ENCODE results near the gene PRPF19. TPM values are rescaled to one million over a fixed set of nuclear protein-coding genes. Genes with fewer than 3 reads are reported as not detected.

PRPF19 gene
- total and polyA plus RNA-seq, 2 of the 13 experiments (the other 11 are each of a cell fraction or from before 2014, with no cell fraction given): 27.4 to 91.1 TPM

DNA sequence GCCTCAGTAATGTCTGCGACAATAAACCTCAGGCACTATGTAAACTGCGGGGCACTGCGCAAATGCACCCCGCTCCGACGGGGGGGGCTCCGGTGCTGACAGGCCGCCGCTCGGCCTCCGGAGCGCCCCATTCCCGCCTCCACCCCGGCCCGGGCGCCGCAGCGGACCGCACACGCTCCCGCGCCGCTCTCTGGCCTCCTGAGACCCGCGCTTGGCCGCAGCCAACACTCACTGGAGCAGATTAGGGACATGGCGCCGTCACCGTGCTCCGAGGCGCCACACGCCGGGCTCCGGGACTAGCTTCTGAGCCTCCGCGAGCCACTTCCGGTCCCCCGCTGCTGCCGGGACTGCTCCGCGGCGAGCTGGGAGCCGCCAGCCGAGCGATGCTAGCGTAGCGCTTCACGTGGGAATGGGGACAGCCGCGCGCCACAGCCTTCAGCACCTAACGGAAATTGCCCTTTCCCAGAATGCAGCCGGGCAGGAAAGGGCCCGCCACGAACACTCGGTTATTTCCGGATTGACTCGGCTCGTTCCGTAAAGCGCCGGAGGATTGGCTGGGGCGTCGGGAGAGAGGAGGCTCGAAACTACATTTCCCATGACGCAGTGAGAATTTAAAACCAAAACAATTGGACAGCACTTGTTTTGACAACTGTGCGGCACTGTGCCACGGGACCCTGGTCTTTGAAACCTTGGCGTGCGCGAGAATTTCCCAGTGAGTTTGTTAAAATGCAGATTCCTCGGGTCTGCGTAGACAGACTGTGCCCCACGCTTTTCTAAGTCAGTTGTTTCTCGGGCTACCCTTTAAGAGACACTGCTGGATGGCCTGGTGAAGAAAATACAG is at the start of gene PRPF19 (continued):
- TF ChIP-seq, protein P1, sequence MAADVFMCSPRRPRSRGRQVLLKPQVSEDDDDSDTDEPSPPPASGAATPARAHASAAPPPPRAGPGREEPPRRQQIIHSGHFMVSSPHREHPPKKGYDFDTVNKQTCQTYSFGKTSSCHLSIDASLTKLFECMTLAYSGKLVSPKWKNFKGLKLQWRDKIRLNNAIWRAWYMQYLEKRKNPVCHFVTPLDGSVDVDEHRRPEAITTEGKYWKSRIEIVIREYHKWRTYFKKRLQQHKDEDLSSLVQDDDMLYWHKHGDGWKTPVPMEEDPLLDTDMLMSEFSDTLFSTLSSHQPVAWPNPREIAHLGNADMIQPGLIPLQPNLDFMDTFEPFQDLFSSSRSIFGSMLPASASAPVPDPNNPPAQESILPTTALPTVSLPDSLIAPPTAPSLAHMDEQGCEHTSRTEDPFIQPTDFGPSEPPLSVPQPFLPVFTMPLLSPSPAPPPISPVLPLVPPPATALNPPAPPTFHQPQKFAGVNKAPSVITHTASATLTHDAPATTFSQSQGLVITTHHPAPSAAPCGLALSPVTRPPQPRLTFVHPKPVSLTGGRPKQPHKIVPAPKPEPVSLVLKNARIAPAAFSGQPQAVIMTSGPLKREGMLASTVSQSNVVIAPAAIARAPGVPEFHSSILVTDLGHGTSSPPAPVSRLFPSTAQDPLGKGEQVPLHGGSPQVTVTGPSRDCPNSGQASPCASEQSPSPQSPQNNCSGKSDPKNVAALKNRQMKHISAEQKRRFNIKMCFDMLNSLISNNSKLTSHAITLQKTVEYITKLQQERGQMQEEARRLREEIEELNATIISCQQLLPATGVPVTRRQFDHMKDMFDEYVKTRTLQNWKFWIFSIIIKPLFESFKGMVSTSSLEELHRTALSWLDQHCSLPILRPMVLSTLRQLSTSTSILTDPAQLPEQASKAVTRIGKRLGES (CRISPR knock-in tag; IDR thresholded peaks at IDR 0.05; ENCODE audit: borderline replicate concordance): no peak
- TF ChIP-seq CREM (IDR thresholded peaks at IDR 0.05) (peak; percentile 89), CREM (CRISPR knock-in tag; IDR thresholded peaks at IDR 0.05) (no peak), ZNF530 (CRISPR knock-in tag; IDR thresholded peaks at IDR 0.05; ENCODE audit: low read depth) (no peak), RCOR2 (CRISPR knock-in tag; IDR thresholded peaks at IDR 0.05) (no peak), PHF21A (CRISPR knock-in tag; IDR thresholded peaks at IDR 0.05) (peak; percentile 75), ZBTB20 (CRISPR knock-in tag; IDR thresholded peaks at IDR 0.05; ENCODE audit: borderline replicate concordance, low read depth) (no peak), KLF12 (CRISPR knock-in tag; IDR thresholded peaks at IDR 0.05; ENCODE audit: borderline replicate concordance) (no peak), ZZZ3 (CRISPR knock-in tag; IDR thresholded peaks at IDR 0.05; ENCODE audit: borderline replicate concordance) (peak; percentile 89; the same call in 1 of the 2 replicates), GTF3A (CRISPR knock-in tag; conservative IDR thresholded peaks at IDR 0.05) (no peak), MAFG (CRISPR knock-in tag; IDR thresholded peaks at IDR 0.05) (no peak), WIZ (CRISPR knock-in tag; IDR thresholded peaks at IDR 0.05) (0 out of 2 replicates have a peak, but pooled peaks have one; percentile 25), SKI (IDR thresholded peaks at IDR 0.05; ENCODE audit: partially characterized antibody) (no peak), HOXA9 (CRISPR knock-in tag; IDR thresholded peaks at IDR 0.05; ENCODE audit: borderline replicate concordance) (0 out of 2 replicates have a peak, but pooled peaks have one; percentile 18), ZNF775 (CRISPR knock-in tag; IDR thresholded peaks at IDR 0.05; ENCODE audit: borderline replicate concordance) (no peak), ZBTB8A (CRISPR knock-in tag; IDR thresholded peaks at IDR 0.05; ENCODE audit: borderline replicate concordance, low read depth) (peak; percentile 79; the same call in 1 of the 2 replicates), NFKBIZ (CRISPR knock-in tag; IDR thresholded peaks at IDR 0.05) (0 out of 2 replicates have a peak, but pooled peaks have one; percentile 28), ZNF660 (CRISPR knock-in tag; IDR thresholded peaks at IDR 0.05; ENCODE audit: borderline replicate concordance, low read depth) (no peak)
- TF ChIP-seq, protein P2, sequence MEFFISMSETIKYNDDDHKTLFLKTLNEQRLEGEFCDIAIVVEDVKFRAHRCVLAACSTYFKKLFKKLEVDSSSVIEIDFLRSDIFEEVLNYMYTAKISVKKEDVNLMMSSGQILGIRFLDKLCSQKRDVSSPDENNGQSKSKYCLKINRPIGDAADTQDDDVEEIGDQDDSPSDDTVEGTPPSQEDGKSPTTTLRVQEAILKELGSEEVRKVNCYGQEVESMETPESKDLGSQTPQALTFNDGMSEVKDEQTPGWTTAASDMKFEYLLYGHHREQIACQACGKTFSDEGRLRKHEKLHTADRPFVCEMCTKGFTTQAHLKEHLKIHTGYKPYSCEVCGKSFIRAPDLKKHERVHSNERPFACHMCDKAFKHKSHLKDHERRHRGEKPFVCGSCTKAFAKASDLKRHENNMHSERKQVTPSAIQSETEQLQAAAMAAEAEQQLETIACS (CRISPR knock-in tag; IDR thresholded peaks at IDR 0.05): no peak
- TF ChIP-seq, protein P3, sequence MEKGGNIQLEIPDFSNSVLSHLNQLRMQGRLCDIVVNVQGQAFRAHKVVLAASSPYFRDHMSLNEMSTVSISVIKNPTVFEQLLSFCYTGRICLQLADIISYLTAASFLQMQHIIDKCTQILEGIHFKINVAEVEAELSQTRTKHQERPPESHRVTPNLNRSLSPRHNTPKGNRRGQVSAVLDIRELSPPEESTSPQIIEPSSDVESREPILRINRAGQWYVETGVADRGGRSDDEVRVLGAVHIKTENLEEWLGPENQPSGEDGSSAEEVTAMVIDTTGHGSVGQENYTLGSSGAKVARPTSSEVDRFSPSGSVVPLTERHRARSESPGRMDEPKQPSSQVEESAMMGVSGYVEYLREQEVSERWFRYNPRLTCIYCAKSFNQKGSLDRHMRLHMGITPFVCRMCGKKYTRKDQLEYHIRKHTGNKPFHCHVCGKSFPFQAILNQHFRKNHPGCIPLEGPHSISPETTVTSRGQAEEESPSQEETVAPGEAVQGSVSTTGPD (CRISPR knock-in tag; IDR thresholded peaks at IDR 0.05): no peak
- TF ChIP-seq, protein P4, sequence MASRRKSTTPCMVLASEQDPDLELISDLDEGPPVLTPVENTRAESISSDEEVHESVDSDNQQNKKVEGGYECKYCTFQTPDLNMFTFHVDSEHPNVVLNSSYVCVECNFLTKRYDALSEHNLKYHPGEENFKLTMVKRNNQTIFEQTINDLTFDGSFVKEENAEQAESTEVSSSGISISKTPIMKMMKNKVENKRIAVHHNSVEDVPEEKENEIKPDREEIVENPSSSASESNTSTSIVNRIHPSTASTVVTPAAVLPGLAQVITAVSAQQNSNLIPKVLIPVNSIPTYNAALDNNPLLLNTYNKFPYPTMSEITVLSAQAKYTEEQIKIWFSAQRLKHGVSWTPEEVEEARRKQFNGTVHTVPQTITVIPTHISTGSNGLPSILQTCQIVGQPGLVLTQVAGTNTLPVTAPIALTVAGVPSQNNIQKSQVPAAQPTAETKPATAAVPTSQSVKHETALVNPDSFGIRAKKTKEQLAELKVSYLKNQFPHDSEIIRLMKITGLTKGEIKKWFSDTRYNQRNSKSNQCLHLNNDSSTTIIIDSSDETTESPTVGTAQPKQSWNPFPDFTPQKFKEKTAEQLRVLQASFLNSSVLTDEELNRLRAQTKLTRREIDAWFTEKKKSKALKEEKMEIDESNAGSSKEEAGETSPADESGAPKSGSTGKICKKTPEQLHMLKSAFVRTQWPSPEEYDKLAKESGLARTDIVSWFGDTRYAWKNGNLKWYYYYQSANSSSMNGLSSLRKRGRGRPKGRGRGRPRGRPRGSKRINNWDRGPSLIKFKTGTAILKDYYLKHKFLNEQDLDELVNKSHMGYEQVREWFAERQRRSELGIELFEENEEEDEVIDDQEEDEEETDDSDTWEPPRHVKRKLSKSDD (CRISPR knock-in tag; IDR thresholded peaks at IDR 0.05; ENCODE audit: low read depth): no peak

All from HepG2 (cell line).